PC-9 (cell line): ENCODE results near the gene MRRF. TPM values are rescaled to one million over a fixed set of nuclear protein-coding genes. Genes with fewer than 3 reads are reported as not detected.

ENCODE experiments used
- BruUV-seq: library from RNA; stranded (reverse); fragments of 400-500 nt; replicated peaks from 2 replicates; lab custom pipeline; 2021; lab: Mats Ljungman, UMichigan
- CTCF ChIA-PET: fragments of 300-600 bp; sonication (Branson Sonifier 250); formaldehyde crosslinking; loops from one replicate; lab custom pipeline; 2022; ENCODE audit warnings: antibody characterized with exemption; lab: Charles Lee
- POLR2A ChIA-PET: fragments of 300-600 bp; sonication (Branson Sonifier 250); formaldehyde crosslinking; loops from one replicate; lab custom pipeline; 2022; ENCODE audit warnings: antibody characterized with exemption; ENCODE audit not compliant: unreplicated experiment; lab: Charles Lee
- DNase-seq, 2 experiments: peaks; one replicate each; pipeline versions ENCODE4 v3.0.0 to v3.0.0-alpha.2; 2015 to 2022; ENCODE audit warnings: mixed read lengths in 1 of 2
- H2AFZ ChIP-seq: fragments of 200-600 bp; sonication (generic); 2 replicates; pipeline ENCODE4 v1.8.1; 2017; ENCODE audit warnings: antibody characterized with exemption
- H3F3A ChIP-seq: fragments of 200-600 bp; sonication (generic); 2 replicates; pipeline ENCODE4 v1.8.1; 2017; ENCODE audit warnings: antibody characterized with exemption, mild to moderate bottlenecking, low read depth; ENCODE audit not compliant: insufficient read depth
- H3K27ac ChIP-seq: fragments of 200-600 bp; sonication (generic); 2 replicates; pipeline ENCODE4 v1.6.1; 2016; ENCODE audit warnings: mixed run types
- H3K27me3 ChIP-seq: fragments of 200-600 bp; sonication (generic); 2 replicates; pipeline ENCODE4 v1.6.1; 2016; ENCODE audit warnings: low read depth, mixed run types; ENCODE audit not compliant: insufficient read depth
- H3K36me3 ChIP-seq: fragments of 200-600 bp; sonication (generic); 2 replicates; pipeline ENCODE4 v1.6.1; 2016; ENCODE audit warnings: low read depth, mixed run types
- H3K4me1 ChIP-seq: fragments of 200-600 bp; sonication (generic); replicated peaks from 2 replicates; pipeline ENCODE4 v1.6.1; 2016; ENCODE audit warnings: mixed run types; ENCODE audit not compliant: insufficient read depth
- H3K4me2 ChIP-seq: fragments of 200-600 bp; sonication (generic); 2 replicates; pipeline ENCODE4 v1.6.1; 2017; ENCODE audit warnings: mixed run types
- H3K4me3 ChIP-seq: fragments of 200-600 bp; sonication (generic); 2 replicates; pipeline ENCODE4 v1.6.1; 2016; ENCODE audit warnings: mixed run types
- H3K79me2 ChIP-seq: fragments of 200-600 bp; sonication (generic); 2 replicates; pipeline ENCODE4 v1.6.1; 2017; ENCODE audit warnings: low read depth, mixed run types
- H3K9me2 ChIP-seq: fragments of 200-600 bp; sonication (generic); 2 replicates; pipeline ENCODE4 v1.8.1; 2017; ENCODE audit warnings: mild to moderate bottlenecking; ENCODE audit not compliant: insufficient read depth
- H3K9me3 ChIP-seq: fragments of 200-600 bp; sonication (generic); 2 replicates; pipeline ENCODE4 v1.8.1; 2016; ENCODE audit warnings: low read depth; ENCODE audit not compliant: insufficient read depth
- H4K20me1 ChIP-seq: fragments of 200-600 bp; sonication (generic); 2 replicates; pipeline ENCODE4 v1.8.1; 2017; ENCODE audit not compliant: insufficient read depth
- EZH2 ChIP-seq: fragments of 200-600 bp; sonication (generic); IDR thresholded peaks from 2 replicates; pipeline ENCODE4 v1.8.0; 2017; ENCODE audit warnings: antibody characterized with exemption, low read depth
- intact Hi-C: fragments of 100-400 bp; cut with micrococcal nuclease; formaldehyde crosslinking; loops from one replicate; pipeline ENCODE4 v1.10.0; 2022; ENCODE audit not compliant: unreplicated experiment
- total RNA-seq: library from RNA; stranded (reverse); gene quantifications from 2 replicates; pipeline ENCODE4 v1.2.3, GENCODE V29; 2021
- TF ChIP-seq, protein P1 (sequence below): fragments of 200-600 bp; sonication (generic); conservative IDR thresholded peaks from 2 replicates; pipeline ENCODE4 v1.6.1; 2017; ENCODE audit warnings: mixed run types, antibody characterized with exemption, mild to moderate bottlenecking, moderate library complexity

MRRF gene
- total RNA-seq, 1 experiment from 2014 or later: 79.5 TPM

DNA sequence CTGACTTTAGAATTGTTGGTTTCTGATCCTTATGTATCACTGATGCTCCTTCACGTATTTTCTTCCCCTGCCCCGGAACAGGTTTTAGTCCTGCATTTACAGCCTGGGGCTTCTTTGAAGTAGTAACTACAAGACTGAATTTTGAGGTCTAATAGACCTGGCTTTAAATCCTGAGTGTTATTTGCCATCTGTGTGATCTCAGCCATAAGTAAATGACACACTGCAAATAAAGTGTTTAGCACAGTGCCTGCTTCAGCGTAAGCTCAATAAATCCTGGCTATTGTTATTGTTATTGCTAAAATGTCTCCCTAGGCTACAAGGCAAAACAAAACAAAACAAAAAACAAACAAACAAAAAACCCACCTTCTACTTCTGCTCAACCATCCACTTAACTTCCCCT is 20.3 kb upstream of the MRRF start:
- H4K20me1 ChIP-seq: 0 out of 2 replicates have a peak, but pooled peaks cover 3% of the 10 kb centered on the region
- H3K9me2 ChIP-seq: no peaks in the 10 kb centered on the region
- H3K79me2 ChIP-seq: no peaks in the 10 kb centered on the region
- no peaks in the 10 kb centered on the region for H3K9me3 ChIP-seq
- no peak overlapping the region for H3K4me2 ChIP-seq
- intact Hi-C loops: no loop called here
- TF ChIP-seq, protein P1, sequence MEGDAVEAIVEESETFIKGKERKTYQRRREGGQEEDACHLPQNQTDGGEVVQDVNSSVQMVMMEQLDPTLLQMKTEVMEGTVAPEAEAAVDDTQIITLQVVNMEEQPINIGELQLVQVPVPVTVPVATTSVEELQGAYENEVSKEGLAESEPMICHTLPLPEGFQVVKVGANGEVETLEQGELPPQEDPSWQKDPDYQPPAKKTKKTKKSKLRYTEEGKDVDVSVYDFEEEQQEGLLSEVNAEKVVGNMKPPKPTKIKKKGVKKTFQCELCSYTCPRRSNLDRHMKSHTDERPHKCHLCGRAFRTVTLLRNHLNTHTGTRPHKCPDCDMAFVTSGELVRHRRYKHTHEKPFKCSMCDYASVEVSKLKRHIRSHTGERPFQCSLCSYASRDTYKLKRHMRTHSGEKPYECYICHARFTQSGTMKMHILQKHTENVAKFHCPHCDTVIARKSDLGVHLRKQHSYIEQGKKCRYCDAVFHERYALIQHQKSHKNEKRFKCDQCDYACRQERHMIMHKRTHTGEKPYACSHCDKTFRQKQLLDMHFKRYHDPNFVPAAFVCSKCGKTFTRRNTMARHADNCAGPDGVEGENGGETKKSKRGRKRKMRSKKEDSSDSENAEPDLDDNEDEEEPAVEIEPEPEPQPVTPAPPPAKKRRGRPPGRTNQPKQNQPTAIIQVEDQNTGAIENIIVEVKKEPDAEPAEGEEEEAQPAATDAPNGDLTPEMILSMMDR: no peak
- no peak for TF ChIP-seq EZH2
- ChIA-PET CTCF (no interaction called here), POLR2A (interaction anchor here (0.6 kb wide), 1 partner anchor 1674 kb away, joined by 8 read pairs; no protein-coding TSS in a partner anchor)
- H3K27ac ChIP-seq: no peak overlapping the region
- no peaks in the 10 kb centered on the region for H3K4me1 ChIP-seq
- no peak overlapping the region for H3K4me3 ChIP-seq
- DNase-seq: no peak
- no peaks in the 10 kb centered on the region for H3K27me3 ChIP-seq
- H2AFZ ChIP-seq: no peak overlapping the region
- no TSS peak for BruUV-seq
- H3F3A ChIP-seq: no peaks in the 10 kb centered on the region
- peaks cover 2% of the 10 kb centered on the region; the same call in 1 of the 2 replicates for H3K36me3 ChIP-seq

- Histone ChIP-seq H3K79me2 (no peaks in the 10 kb centered on the region), H4K20me1 (0 out of 2 replicates have a peak, but pooled peaks cover 6% of the 10 kb centered on the region), H3K36me3 (peaks cover 12% of the 10 kb centered on the region; the same call in 1 of the 2 replicates), H2AFZ (no peak overlapping the region), H3F3A (no peaks in the 10 kb centered on the region), H3K9me3 (no peaks in the 10 kb centered on the region), H3K4me1 (no peaks in the 10 kb centered on the region), H3K4me3 (no peak overlapping the region), H3K27ac (no peak overlapping the region), H3K27me3 (no peaks in the 10 kb centered on the region), H3K4me2 (no peak overlapping the region), H3K9me2 (no peaks in the 10 kb centered on the region)
- no TSS peak for BruUV-seq
- DNase-seq: no peak
- intact Hi-C loops: no loop called here
- TF ChIP-seq, protein P1: no peak
- no peak for TF ChIP-seq EZH2
- POLR2A ChIA-PET: no interaction called here
- CTCF ChIA-PET: interaction anchor here (0.5 kb wide), 1 partner anchor 220 kb away, joined by 3 read pairs; no protein-coding TSS in a partner anchor
Observed at GRCh38 chr9:122246666-122247065, 18.0 kb upstream of the MRRF start.

- Histone ChIP-seq H3K9me2 (no peaks in the 10 kb centered on the region), H2AFZ (no peak overlapping the region), H3K4me3 (no peak overlapping the region), H3K4me2 (no peak overlapping the region), H3F3A (no peaks in the 10 kb centered on the region), H4K20me1 (peaks cover 6% of the 10 kb centered on the region; the same call in 1 of the 2 replicates), H3K36me3 (peaks cover 13% of the 10 kb centered on the region; the same call in 1 of the 2 replicates), H3K9me3 (no peaks in the 10 kb centered on the region), H3K4me1 (no peaks in the 10 kb centered on the region), H3K27me3 (no peaks in the 10 kb centered on the region), H3K79me2 (no peaks in the 10 kb centered on the region), H3K27ac (no peak overlapping the region)
- no peak for DNase-seq
- BruUV-seq: no TSS peak
- intact Hi-C loops: no loop called here
- TF ChIP-seq, protein P1: no peak
- TF ChIP-seq EZH2: no peak
- CTCF ChIA-PET: no interaction called here
- POLR2A ChIA-PET: no interaction called here
Observed at GRCh38 chr9:122248448-122248865, 16.2 kb upstream of the MRRF start.
